Measurements from ENCODE around the gene ZNF320. TPM values are rescaled to one million over a fixed set of nuclear protein-coding genes. Genes with fewer than 3 reads are reported as not detected.
"Not testable (repeated sequence)": the region's sequence is repeated elsewhere in the genome, so short reads cannot be mapped to it uniquely, and the experiment has no call there.

The ZNF320 gene
- total RNA-seq, 1 experiment from 2014 or later, result 26.1 TPM

GRCh38 chr19:52857378-52858191, 39.9 kb downstream of the ZNF320 start, which contains the start of gene ZNF468:
TSS of gene ZNF468 (minus strand) at chr19:52857619. CDS start at chr19:52854272, 3,347 bp downstream.
- H2AFZ ChIP-seq (ENCODE audit: low read length), result peak within 1 kb of the TSS; percentile 59
- H3K23me2 ChIP-seq (ENCODE audit: insufficient read length, low read depth, low read length, poor library complexity, severe bottlenecking); H3K27me3 Mint-ChIP-seq (ENCODE audit: low read depth); H4K5ac ChIP-seq (ENCODE audit: insufficient read length, low read depth, low read length); H3K4ac ChIP-seq (ENCODE audit: low read depth, low read length); H4K8ac ChIP-seq (replicated peaks; ENCODE audit: insufficient read length, low read depth, low read length); H3K27me3 ChIP-seq (ENCODE audit: insufficient read depth, low read length); H3K79me1 ChIP-seq (ENCODE audit: insufficient read depth, low read depth, low read length, poor library complexity, severe bottlenecking); H3K27ac ChIP-seq (ENCODE audit: insufficient read length, low read depth, low read length); H4K91ac ChIP-seq (ENCODE audit: insufficient read length, low read depth, low read length); H3K56ac ChIP-seq (ENCODE audit: insufficient read length, low read depth, low read length); H3K14ac ChIP-seq (ENCODE audit: insufficient read depth, low read length); H2BK120ac ChIP-seq (ENCODE audit: low read depth, low read length, poor library complexity, severe bottlenecking); H2BK5ac ChIP-seq (ENCODE audit: insufficient read length, low read length); H2BK15ac ChIP-seq (ENCODE audit: low read depth, low read length); H3K9me3 ChIP-seq (ENCODE audit: control insufficient read depth, low read depth, low read length); H3K23ac ChIP-seq (ENCODE audit: insufficient read length, low read depth, low read length); H2AK5ac ChIP-seq (ENCODE audit: insufficient read length, low read length); H4K20me1 ChIP-seq (ENCODE audit: control insufficient read depth, insufficient read depth, insufficient read length); H3K18ac ChIP-seq (ENCODE audit: insufficient read length, low read depth, low read length); H3K9me3 Mint-ChIP-seq; H3T11ph ChIP-seq (ENCODE audit: low read length); H3K79me2 ChIP-seq (ENCODE audit: insufficient read depth, low read length); H2BK12ac ChIP-seq (ENCODE audit: insufficient read length, low read depth, low read length); H3K4me1 ChIP-seq (ENCODE audit: insufficient read depth, low read length); H2BK20ac ChIP-seq (ENCODE audit: low read depth, low read length, poor library complexity, severe bottlenecking): not testable (repeated sequence)
- peak within 1 kb of the TSS; percentile 51 for H3K9ac ChIP-seq (ENCODE audit: extremely low read depth, insufficient read length, low read length)
- H3K4me2 ChIP-seq (ENCODE audit: insufficient read depth, insufficient read length, low read length), result peak within 1 kb of the TSS; percentile 75
- DNase-seq, result peak; percentile 88
- WGBS (ENCODE audit: extremely low coverage, insufficient read length, low lambda C conversion rate), result no CpG with 5 or more reads among the region's 43 CpGs
- peaks cover 8 to 21% (median 13%) of the 10 kb centered on the region in 3 experiments; a peak in 6 of 7 replicates for H3K36me3 Mint-ChIP-seq (ENCODE audit: insufficient read depth in 1 of 3, low read depth in 3 of 3)
- H3K4me1 Mint-ChIP-seq, result peaks cover 8 to 24% of the 10 kb centered on the region in 2 experiments
- H3K4me3 Mint-ChIP-seq, result peak within 1 kb of the TSS; percentile 93 to 96
- peak within 1 kb of the TSS in 2 of 3 experiments; percentile 58 to 91; a peak in 4 of 7 replicates for H3K27ac Mint-ChIP-seq

- H3K27me3 ChIP-seq (ENCODE audit: insufficient read depth, low read length); H4K20me1 ChIP-seq (ENCODE audit: control insufficient read depth, insufficient read depth, insufficient read length); H3K56ac ChIP-seq (ENCODE audit: insufficient read length, low read depth, low read length); DNase-seq; H3K23me2 ChIP-seq (ENCODE audit: insufficient read length, low read depth, low read length, poor library complexity, severe bottlenecking); H3K23ac ChIP-seq (ENCODE audit: insufficient read length, low read depth, low read length); H3K27me3 Mint-ChIP-seq (ENCODE audit: low read depth); H2BK20ac ChIP-seq (ENCODE audit: low read depth, low read length, poor library complexity, severe bottlenecking); H4K91ac ChIP-seq (ENCODE audit: insufficient read length, low read depth, low read length); H3K4me1 ChIP-seq (ENCODE audit: insufficient read depth, low read length); H3T11ph ChIP-seq (ENCODE audit: low read length); H3K9me3 ChIP-seq (ENCODE audit: control insufficient read depth, low read depth, low read length); H4K8ac ChIP-seq (replicated peaks; ENCODE audit: insufficient read length, low read depth, low read length); H3K79me2 ChIP-seq (ENCODE audit: insufficient read depth, low read length); H3K4ac ChIP-seq (ENCODE audit: low read depth, low read length); H2BK12ac ChIP-seq (ENCODE audit: insufficient read length, low read depth, low read length); H3K14ac ChIP-seq (ENCODE audit: insufficient read depth, low read length); H3K9me3 Mint-ChIP-seq; H4K5ac ChIP-seq (ENCODE audit: insufficient read length, low read depth, low read length); H2AFZ ChIP-seq (ENCODE audit: low read length); H2AK5ac ChIP-seq (ENCODE audit: insufficient read length, low read length); H2BK120ac ChIP-seq (ENCODE audit: low read depth, low read length, poor library complexity, severe bottlenecking); H2BK15ac ChIP-seq (ENCODE audit: low read depth, low read length); H3K27ac ChIP-seq (ENCODE audit: insufficient read length, low read depth, low read length); H3K79me1 ChIP-seq (ENCODE audit: insufficient read depth, low read depth, low read length, poor library complexity, severe bottlenecking); H3K18ac ChIP-seq (ENCODE audit: insufficient read length, low read depth, low read length); H2BK5ac ChIP-seq (ENCODE audit: insufficient read length, low read length): not testable (repeated sequence)
- Histone ChIP-seq H3K4me2 (ENCODE audit: insufficient read depth, insufficient read length, low read length) (peak overlapping the region; percentile 75), H3K9ac (ENCODE audit: extremely low read depth, insufficient read length, low read length) (peak overlapping the region; percentile 51)
- WGBS (ENCODE audit: extremely low coverage, insufficient read length, low lambda C conversion rate), result no CpG with 5 or more reads among the region's 31 CpGs
- Mint-ChIP-seq H3K36me3 (ENCODE audit: insufficient read depth in 1 of 3, low read depth in 3 of 3) (peaks cover 10 to 25% (median 16%) of the 10 kb centered on the region in 3 experiments; a peak in 6 of 7 replicates), H3K27ac (peak overlapping the region in 1 of 3 experiments; percentile 91; a peak in 2 of 7 replicates), H3K4me3 (peak overlapping the region; percentile 93 to 96), H3K4me1 (peaks cover 6 to 20% of the 10 kb centered on the region in 2 experiments)
These were observed 40.7 kb downstream of the ZNF320 start for GRCh38 chr19:52856540-52857377.
